T-helper 2 cell treated with Interferon-gamma antibody and Interleukin-4, amounts not matched to agents 100 ng/mL and 5 ng/mL, for 36 hours (primary cell): ENCODE results near the gene PLCB2. TPM values are rescaled to one million over a fixed set of nuclear protein-coding genes. Genes with fewer than 3 reads are reported as not detected.

Source experiments
- intact Hi-C: fragments of 100-400 bp; cut with micrococcal nuclease; formaldehyde crosslinking; loops from one replicate; pipeline ENCODE4 v1.15.1; 2023
- total RNA-seq: library from RNA; stranded (reverse); gene quantifications from 2 replicates; pipeline ENCODE4 v1.2.3, GENCODE V29; 2022

The PLCB2 gene
- total RNA-seq, 1 donor from 2014 or later: 192 TPM

GRCh38 chr15:40254452-40254851 lies 53.3 kb downstream of the PLCB2 start:
- intact Hi-C loops: loop anchor here (5.0 kb wide), 1 partner anchor 37 kb away; no protein-coding TSS in a partner anchor

GRCh38 chr15:40253167-40253790 lies 54.5 kb downstream of the PLCB2 start:
- intact Hi-C loops: loop anchor here (5.0 kb wide), 1 partner anchor 36 kb away; no protein-coding TSS in a partner anchor

- intact Hi-C loops: loop anchor here (5.0 kb wide), 1 partner anchor 35 kb away; no protein-coding TSS in a partner anchor
These were observed 55.1 kb downstream of the PLCB2 start for GRCh38 chr15:40252438-40253166.

GRCh38 chr15:40252141-40252437 lies 55.6 kb downstream of the PLCB2 start:
- intact Hi-C loops: loop anchor here (5.0 kb wide), 1 partner anchor 35 kb away; no protein-coding TSS in a partner anchor

GRCh38 chr15:40251486-40252140 lies 56.1 kb downstream of the PLCB2 start:
- intact Hi-C loops: loop anchor here (5.0 kb wide), 1 partner anchor 34 kb away; no protein-coding TSS in a partner anchor

GRCh38 chr15:40250771-40251483 lies 56.8 kb downstream of the PLCB2 start:
- intact Hi-C loops: loop anchor here (5.0 kb wide), 1 partner anchor 34 kb away; no protein-coding TSS in a partner anchor

- intact Hi-C loops: loop anchor here (5.0 kb wide), 1 partner anchor 33 kb away; no protein-coding TSS in a partner anchor
These were observed 57.5 kb downstream of the PLCB2 start for GRCh38 chr15:40250304-40250656.

GRCh38 chr15:40249477-40250303 lies 58.0 kb downstream of the PLCB2 start:
- intact Hi-C loops: loop anchor here (5.0 kb wide), 1 partner anchor 32 kb away; no protein-coding TSS in a partner anchor

GRCh38 chr15:40248006-40248783 lies 59.5 kb downstream of the PLCB2 start:
- intact Hi-C loops: no loop called here

- intact Hi-C loops: no loop called here
These were observed 60.2 kb downstream of the PLCB2 start for GRCh38 chr15:40247406-40247971.

GRCh38 chr15:40246496-40247280 lies 61.0 kb downstream of the PLCB2 start:
- intact Hi-C loops: no loop called here

- intact Hi-C loops: no loop called here
These were observed 61.9 kb downstream of the PLCB2 start for GRCh38 chr15:40245666-40246450.

GRCh38 chr15:40244961-40245523 lies 62.7 kb downstream of the PLCB2 start:
- intact Hi-C loops: no loop called here

- intact Hi-C loops: no loop called here
These were observed 64.5 kb downstream of the PLCB2 start for GRCh38 chr15:40243126-40243810.

- intact Hi-C loops: no loop called here
These were observed 65.1 kb downstream of the PLCB2 start for GRCh38 chr15:40242601-40243000.

- intact Hi-C loops: no loop called here
These were observed 65.5 kb downstream of the PLCB2 start for GRCh38 chr15:40242213-40242599.
